ENCODE measurements around the gene FBXL12. TPM values are rescaled to one million over a fixed set of nuclear protein-coding genes. Genes with fewer than 3 reads are reported as not detected.
A peak's percentile ranks its signal among the peaks of the same experiment; 100 is the strongest.

FBXL12 gene
- total and polyA plus RNA-seq, 7 donors = 14.8 to 31.9 (median 22.4) TPM

DNA sequence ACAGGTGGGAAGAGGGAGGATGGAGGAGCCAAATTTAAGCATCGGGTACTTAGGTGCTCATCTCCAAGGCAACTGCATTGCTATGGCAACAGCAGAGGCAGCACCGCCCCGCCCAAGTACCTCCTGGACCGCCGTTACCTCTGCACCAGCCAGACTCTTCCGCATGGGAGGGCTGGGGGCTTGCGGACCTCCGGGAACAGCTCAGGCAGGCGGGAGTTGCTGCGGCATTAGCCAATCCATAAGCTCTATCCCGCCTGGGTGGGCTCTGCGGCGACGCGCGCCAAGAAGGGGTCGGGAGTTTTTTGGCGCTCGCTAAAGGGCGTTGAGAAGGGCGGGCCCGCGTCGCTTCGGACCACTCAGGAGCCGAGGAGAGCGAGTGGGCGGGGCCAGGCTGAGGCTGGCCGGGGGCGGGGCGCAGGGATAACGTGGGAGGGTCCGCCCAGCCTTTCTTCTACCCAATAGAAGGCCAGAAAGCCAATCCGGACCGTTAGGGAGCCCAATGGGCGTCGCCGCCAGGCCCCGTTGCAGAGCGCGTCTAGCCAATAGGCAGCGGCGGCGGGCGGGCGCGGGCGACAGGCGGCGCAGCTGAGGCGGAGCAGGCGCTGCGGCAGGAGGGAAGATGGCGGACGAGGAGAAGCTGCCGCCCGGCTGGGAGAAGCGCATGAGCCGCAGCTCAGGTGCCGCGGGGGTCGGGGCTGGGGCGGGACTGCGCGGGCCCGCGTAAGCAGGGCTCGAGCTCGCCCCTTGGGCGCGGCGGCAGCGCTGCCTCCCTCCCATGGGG is 16.0 kb upstream of the FBXL12 start, which contains the start of gene PIN1:
Gene PIN1 (plus strand): TSS at position 593 of the 781 bp plus-strand sequence. CDS start 27 bp downstream, at position 620.
- peak; percentile 99 for DNase-seq
- intact Hi-C loops (cut with DNase I) = loop anchor here (5.0 kb wide), 1 partner anchor 1003 kb away; the partner anchor contains the start of genes MBD3L1 and ZNF558
- no peaks in the 10 kb centered on the region for H3K9me3 ChIP-seq
- H3K27ac ChIP-seq = peak within 1 kb of the TSS; percentile 79 to 88 (median 84)
- peak within 1 kb of the TSS; percentile 90 to 100 (median 97) for H3K4me3 ChIP-seq
- H3K4me1 ChIP-seq = peaks cover 0 to 33% (median 13%) of the 10 kb centered on the region in 4 donors
- 1% methylated on average over 73 of the region's 73 CpGs for WGBS, 2 donors
- TF ChIP-seq POLR2AphosphoS5 (IDR thresholded peaks at IDR 0.05) (peak in 3 of 4 donors; percentile 46 to 79 (median 55)), POLR2A (IDR thresholded peaks at IDR 0.05) (no peak), EP300 (IDR thresholded peaks at IDR 0.05) (no peak)
- TF ChIP-seq, protein P1, sequence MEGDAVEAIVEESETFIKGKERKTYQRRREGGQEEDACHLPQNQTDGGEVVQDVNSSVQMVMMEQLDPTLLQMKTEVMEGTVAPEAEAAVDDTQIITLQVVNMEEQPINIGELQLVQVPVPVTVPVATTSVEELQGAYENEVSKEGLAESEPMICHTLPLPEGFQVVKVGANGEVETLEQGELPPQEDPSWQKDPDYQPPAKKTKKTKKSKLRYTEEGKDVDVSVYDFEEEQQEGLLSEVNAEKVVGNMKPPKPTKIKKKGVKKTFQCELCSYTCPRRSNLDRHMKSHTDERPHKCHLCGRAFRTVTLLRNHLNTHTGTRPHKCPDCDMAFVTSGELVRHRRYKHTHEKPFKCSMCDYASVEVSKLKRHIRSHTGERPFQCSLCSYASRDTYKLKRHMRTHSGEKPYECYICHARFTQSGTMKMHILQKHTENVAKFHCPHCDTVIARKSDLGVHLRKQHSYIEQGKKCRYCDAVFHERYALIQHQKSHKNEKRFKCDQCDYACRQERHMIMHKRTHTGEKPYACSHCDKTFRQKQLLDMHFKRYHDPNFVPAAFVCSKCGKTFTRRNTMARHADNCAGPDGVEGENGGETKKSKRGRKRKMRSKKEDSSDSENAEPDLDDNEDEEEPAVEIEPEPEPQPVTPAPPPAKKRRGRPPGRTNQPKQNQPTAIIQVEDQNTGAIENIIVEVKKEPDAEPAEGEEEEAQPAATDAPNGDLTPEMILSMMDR (IDR thresholded peaks at IDR 0.05) = peak in 2 of 4 experiments; percentile 34 to 61
- no peaks in the 10 kb centered on the region for H3K27me3 ChIP-seq
- H3K36me3 ChIP-seq = peaks cover 1 to 32% (median 7%) of the 10 kb centered on the region in 4 donors

DNA sequence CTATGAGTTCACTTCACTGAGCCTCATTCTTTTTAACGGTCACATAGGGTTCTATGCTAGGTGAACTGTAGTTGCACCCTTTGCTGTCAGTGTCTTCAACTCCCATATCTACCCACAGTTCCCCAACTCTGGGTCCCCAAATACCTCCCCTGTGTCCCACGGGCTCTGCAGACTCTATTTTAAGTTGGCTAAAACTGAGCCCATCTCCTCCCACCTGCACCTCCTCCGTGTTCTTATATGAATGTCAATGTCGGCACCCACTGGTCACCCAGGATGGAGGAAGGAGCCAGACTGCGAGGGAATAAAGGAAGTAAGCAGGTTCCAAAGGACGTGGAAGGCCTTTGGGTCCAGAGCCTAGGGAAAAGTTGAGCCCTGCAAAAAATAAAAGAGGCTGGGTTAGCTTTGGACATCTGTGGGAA is 15.4 kb upstream of the FBXL12 start:
- WGBS, 2 donors = 69 to 75% methylated on average over 6 of the region's 6 CpGs
- TF ChIP-seq, protein P1 (IDR thresholded peaks at IDR 0.05) = no peak
- TF ChIP-seq POLR2AphosphoS5 (IDR thresholded peaks at IDR 0.05) (no peak), EP300 (IDR thresholded peaks at IDR 0.05) (no peak), POLR2A (IDR thresholded peaks at IDR 0.05) (no peak)
- intact Hi-C loops (cut with DNase I) = loop anchor here (5.0 kb wide), 1 partner anchor 1002 kb away; the partner anchor contains the start of genes MBD3L1 and ZNF558
- H3K4me1 ChIP-seq = peaks cover 0 to 27% (median 13%) of the 10 kb centered on the region in 4 donors
- no peaks in the 10 kb centered on the region for H3K9me3 ChIP-seq
- no peaks in the 10 kb centered on the region for H3K27me3 ChIP-seq
- peak overlapping the region; percentile 78 to 86 (median 80) for H3K27ac ChIP-seq
- DNase-seq = no peak
- H3K36me3 ChIP-seq = peaks cover 4 to 34% (median 9%) of the 10 kb centered on the region in 4 donors
- peak overlapping the region; percentile 46 to 100 (median 97) for H3K4me3 ChIP-seq

DNA sequence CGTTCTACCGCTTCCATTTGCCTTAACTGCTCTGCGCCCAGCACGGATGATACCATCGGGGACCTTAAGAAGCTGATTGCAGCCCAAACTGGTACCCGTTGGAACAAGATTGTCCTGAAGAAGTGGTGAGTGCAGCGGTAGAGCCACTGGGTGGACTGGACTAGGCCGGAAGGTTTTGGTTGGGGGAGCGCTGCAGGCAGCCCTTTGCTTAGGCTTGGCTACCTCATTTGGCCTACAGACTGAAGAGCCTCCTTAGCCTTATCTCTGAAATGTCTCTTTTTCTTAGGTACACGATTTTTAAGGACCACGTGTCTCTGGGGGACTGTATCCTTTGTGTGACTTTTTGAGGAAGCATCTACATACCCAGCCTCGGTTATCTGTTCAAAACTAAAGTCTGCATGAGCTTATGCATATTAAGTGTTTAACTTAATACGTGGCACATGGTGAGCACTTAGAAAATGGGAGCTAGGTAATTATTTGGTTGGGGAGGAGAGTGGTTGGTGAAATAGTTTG is 9.7 kb upstream of the FBXL12 start:
- 39 to 41% methylated on average over 13 of the region's 13 CpGs for WGBS, 2 donors

More for the DNA sequence above, 9.7 kb upstream of the FBXL12 start:
- no peaks in the 10 kb centered on the region for H3K9me3 ChIP-seq
- no peaks in the 10 kb centered on the region for H3K27me3 ChIP-seq
- peaks cover 0 to 31% (median 25%) of the 10 kb centered on the region in 4 donors for H3K4me1 ChIP-seq
- no peak for TF ChIP-seq POLR2A (IDR thresholded peaks at IDR 0.05)
- TF ChIP-seq POLR2AphosphoS5 (IDR thresholded peaks at IDR 0.05) = no peak
- no peak for TF ChIP-seq EP300 (IDR thresholded peaks at IDR 0.05)
- TF ChIP-seq, protein P1 (IDR thresholded peaks at IDR 0.05) = no peak
- H3K36me3 ChIP-seq = peaks cover 0 to 38% (median 7%) of the 10 kb centered on the region in 4 donors
- peak overlapping the region; percentile 73 to 98 (median 90) for H3K4me3 ChIP-seq
- intact Hi-C loops (cut with DNase I) = no loop called here
- H3K27ac ChIP-seq = peak overlapping the region in 3 of 4 donors; percentile 82 to 89 (median 86)
- DNase-seq = no peak

Data from sigmoid colon (tissue), 7 donors.